Measurements from ENCODE around the gene TUG1.

TUG1 gene

GRCh38 chr22:31001124-31001770 is 32.2 kb downstream of the TUG1 start:
- DNase-seq (ENCODE audit: low spot score): no peak

GRCh38 chr22:31005535-31005934 is 36.5 kb downstream of the TUG1 start:
- no peak for DNase-seq (ENCODE audit: low spot score)

GRCh38 chr22:31019191-31019930 is 50.3 kb downstream of the TUG1 start:
- DNase-seq (ENCODE audit: low spot score): no peak

GRCh38 chr22:31020334-31020733 is 51.3 kb downstream of the TUG1 start:
- DNase-seq (ENCODE audit: low spot score): no peak

GRCh38 chr22:31022516-31022915 is 53.5 kb downstream of the TUG1 start:
- no peak for DNase-seq (ENCODE audit: low spot score)
